LNCAP (cell line): ENCODE results near the gene KCNK1.

ENCODE experiments used
- TF ChIP-seq, protein P1 (sequence below): fragments of 450-650 bp; IDR thresholded peaks from 2 replicates; pipeline ENCODE4 v1.5.1; 2017; ENCODE audit warnings: mild to moderate bottlenecking

The KCNK1 gene

DNA sequence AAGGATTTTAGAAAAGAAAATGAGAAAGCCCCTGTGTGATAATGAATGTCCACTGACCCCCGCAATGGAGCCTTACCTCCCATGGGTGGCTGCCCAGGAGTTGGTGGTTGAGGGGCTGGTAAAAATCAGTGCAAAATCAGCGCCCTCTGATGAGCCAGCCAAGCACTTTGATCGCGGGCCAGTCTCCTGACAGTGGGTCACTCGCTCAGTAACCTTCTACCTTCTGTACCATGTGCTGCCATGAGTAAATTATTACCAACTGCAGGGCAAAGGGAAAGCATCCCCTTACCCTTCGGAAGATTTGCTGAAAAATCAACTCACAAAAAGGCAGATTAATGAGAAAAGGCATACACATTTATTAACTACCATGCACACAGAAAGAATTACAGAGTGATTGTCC, 58.8 kb downstream of the KCNK1 start:
- TF ChIP-seq, protein P1, sequence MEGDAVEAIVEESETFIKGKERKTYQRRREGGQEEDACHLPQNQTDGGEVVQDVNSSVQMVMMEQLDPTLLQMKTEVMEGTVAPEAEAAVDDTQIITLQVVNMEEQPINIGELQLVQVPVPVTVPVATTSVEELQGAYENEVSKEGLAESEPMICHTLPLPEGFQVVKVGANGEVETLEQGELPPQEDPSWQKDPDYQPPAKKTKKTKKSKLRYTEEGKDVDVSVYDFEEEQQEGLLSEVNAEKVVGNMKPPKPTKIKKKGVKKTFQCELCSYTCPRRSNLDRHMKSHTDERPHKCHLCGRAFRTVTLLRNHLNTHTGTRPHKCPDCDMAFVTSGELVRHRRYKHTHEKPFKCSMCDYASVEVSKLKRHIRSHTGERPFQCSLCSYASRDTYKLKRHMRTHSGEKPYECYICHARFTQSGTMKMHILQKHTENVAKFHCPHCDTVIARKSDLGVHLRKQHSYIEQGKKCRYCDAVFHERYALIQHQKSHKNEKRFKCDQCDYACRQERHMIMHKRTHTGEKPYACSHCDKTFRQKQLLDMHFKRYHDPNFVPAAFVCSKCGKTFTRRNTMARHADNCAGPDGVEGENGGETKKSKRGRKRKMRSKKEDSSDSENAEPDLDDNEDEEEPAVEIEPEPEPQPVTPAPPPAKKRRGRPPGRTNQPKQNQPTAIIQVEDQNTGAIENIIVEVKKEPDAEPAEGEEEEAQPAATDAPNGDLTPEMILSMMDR = no peak

- TF ChIP-seq, protein P1 = no peak
These were observed 59.5 kb downstream of the KCNK1 start for GRCh38 chr1:233673261-233673946.

DNA sequence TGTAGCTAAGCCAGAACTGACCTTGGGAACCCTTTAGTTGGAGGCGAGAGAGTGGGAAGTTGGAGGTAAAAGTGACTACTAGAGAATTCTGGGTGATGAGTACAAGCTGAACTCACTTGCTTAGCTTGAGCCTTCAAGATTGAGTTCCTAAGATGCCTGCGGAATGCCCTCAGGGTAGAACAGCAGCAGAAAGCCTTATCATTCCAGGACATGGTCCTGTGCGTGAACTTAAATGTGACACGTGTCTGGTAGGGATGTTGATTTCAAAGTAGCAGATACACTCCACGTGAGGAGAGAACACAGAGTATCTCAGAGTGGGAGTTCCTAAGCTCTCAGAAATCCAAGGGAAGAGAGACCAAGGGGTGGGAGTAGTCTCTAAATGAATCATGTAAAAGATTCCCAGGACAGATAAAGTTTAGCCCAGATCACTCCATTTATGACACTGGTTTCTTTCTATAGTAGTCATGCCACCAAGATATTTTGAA, 60.1 kb downstream of the KCNK1 start:
- TF ChIP-seq, protein P1 = no peak

DNA sequence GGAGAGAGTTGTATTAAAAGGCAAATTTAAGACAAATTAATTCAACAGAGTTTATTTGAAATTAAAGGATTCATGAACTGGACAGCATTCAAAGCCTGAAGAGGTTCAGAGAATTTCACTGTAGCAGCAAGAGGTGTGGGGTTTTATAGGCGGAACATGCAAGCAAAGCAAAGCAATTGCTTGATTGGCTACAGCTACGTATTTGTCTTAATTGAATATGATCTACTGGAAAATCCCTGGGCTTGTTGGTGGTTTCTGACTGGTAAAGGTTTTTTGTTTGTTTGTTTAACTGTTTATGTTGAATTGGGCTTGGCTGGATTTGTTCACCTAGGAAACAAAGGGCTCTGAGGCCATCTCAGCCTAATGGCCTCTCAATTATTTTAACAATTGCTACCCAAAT, 61.5 kb downstream of the KCNK1 start:
- TF ChIP-seq, protein P1 = no peak

- TF ChIP-seq, protein P1 = no peak
These were observed 62.0 kb downstream of the KCNK1 start for GRCh38 chr1:233675893-233676292.

- TF ChIP-seq, protein P1 = no peak
These were observed 63.9 kb downstream of the KCNK1 start for GRCh38 chr1:233677690-233678354.

- TF ChIP-seq, protein P1 = no peak
These were observed 65.1 kb downstream of the KCNK1 start for GRCh38 chr1:233679030-233679429.
